Kidney epithelial cell (primary cell): Measurements from ENCODE around the gene NCAPD2. TPM values are rescaled to one million over a fixed set of nuclear protein-coding genes. Genes with fewer than 3 reads are reported as not detected.

Experiments
- DNase-seq: peaks from one replicate; pipeline ENCODE4 v3.0.0-alpha.2; 2010; ENCODE audit warnings: low read depth
- H3K27me3 ChIP-seq: 2 replicates; pipeline ENCODE4 v1.6.0; 2011; ENCODE audit warnings: low read length; ENCODE audit not compliant: control insufficient read depth, insufficient read depth
- H3K36me3 ChIP-seq: 2 replicates; pipeline ENCODE4 v1.5.1; 2011; ENCODE audit warnings: low read length; ENCODE audit not compliant: control insufficient read depth, insufficient read depth
- H3K4me3 ChIP-seq: 2 replicates; pipeline ENCODE4 v1.5.1; 2011; ENCODE audit warnings: low read depth, mild to moderate bottlenecking, control low read depth, low read length
- CTCF ChIP-seq: IDR thresholded peaks from 2 replicates; pipeline ENCODE4 v1.5.1; 2011; ENCODE audit warnings: mild to moderate bottlenecking, moderate library complexity, low read length, control low read depth, inconsistent platforms; ENCODE audit not compliant: insufficient read depth, poor library complexity, severe bottlenecking
- total RNA-seq: library from RNA; depleted of rRNA; stranded (reverse); fragments of >200 nt; gene quantifications from 2 replicates; pipeline ENCODE4 v1.2.3, GENCODE V29; 2015

NCAPD2 gene
- total RNA-seq, result 62.3 and 98.0 TPM in 2 replicates

- no peaks in the 10 kb centered on the region for H3K36me3 ChIP-seq
- H3K4me3 ChIP-seq, result peak within 1 kb of the TSS; percentile 81
- no peaks in the 10 kb centered on the region for H3K27me3 ChIP-seq
- DNase-seq, result peak; percentile 79
- TF ChIP-seq CTCF, result peak; percentile 5
These were observed at the start of gene NCAPD2 for GRCh38 chr12:6493497-6494257. NCAPD2 (plus strand) TSS chr12:6494102; CDS start chr12:6495099, 997 bp downstream.

- no peak for DNase-seq
- Histone ChIP-seq H3K27me3 (no peaks in the 10 kb centered on the region), H3K36me3 (no peaks in the 10 kb centered on the region), H3K4me3 (no peak within 1 kb of the TSS)
- TF ChIP-seq CTCF, result no peak
These were observed 48.9 kb upstream of the NCAPD2 start, which contains the start of gene CD27 for GRCh38 chr12:6444704-6445688. CD27 (plus strand) TSS chr12:6444955; CDS start chr12:6445096, 141 bp downstream.

- Histone ChIP-seq H3K36me3 (no peaks in the 10 kb centered on the region), H3K4me3 (peak overlapping the region; percentile 62), H3K27me3 (no peaks in the 10 kb centered on the region)
- DNase-seq, result no peak
- TF ChIP-seq CTCF, result no peak
These were observed 43.6 kb upstream of the NCAPD2 start for GRCh38 chr12:6450091-6450868.

- Histone ChIP-seq H3K4me3 (peak overlapping the region; percentile 62), H3K27me3 (no peaks in the 10 kb centered on the region), H3K36me3 (no peaks in the 10 kb centered on the region)
- DNase-seq, result no peak
- no peak for TF ChIP-seq CTCF
These were observed 43.0 kb upstream of the NCAPD2 start for GRCh38 chr12:6450869-6451347.
